DND-41 (cell line): Measurements from ENCODE around the gene COPZ1.

Source experiments
- ATAC-seq: fragments of 200-7000 bp; cut with Tn5 transposase; 3 replicates; pipeline ENCODE4 v1.9.1; 2021; ENCODE audit warnings: low read depth; ENCODE audit not compliant: insufficient read depth
- DNase-seq: peaks from one replicate; pipeline ENCODE4 v3.0.0-alpha.2; 2020
- H2AFZ ChIP-seq: 2 replicates; pipeline ENCODE4 v1.6.0; 2012; ENCODE audit warnings: low read depth, low read length
- H3K27ac ChIP-seq: 2 replicates; pipeline ENCODE4 v1.5.1; 2012; ENCODE audit warnings: low read length, inconsistent platforms
- H3K27me3 ChIP-seq: fragments of 200-600 bp; sonication (generic); 2 replicates; pipeline ENCODE4 v1.6.0; 2012; ENCODE audit warnings: low read length, mild to moderate bottlenecking, inconsistent platforms; ENCODE audit not compliant: insufficient read depth, poor library complexity
- H3K36me3 ChIP-seq: 2 replicates; pipeline ENCODE4 v1.5.1; 2012; ENCODE audit warnings: low read length, inconsistent platforms; ENCODE audit not compliant: insufficient read depth
- H3K4me1 ChIP-seq: 2 replicates; pipeline ENCODE4 v1.5.1; 2012; ENCODE audit warnings: mild to moderate bottlenecking, low read length; ENCODE audit not compliant: insufficient read depth
- H3K4me2 ChIP-seq: 2 replicates; pipeline ENCODE4 v1.6.0; 2012; ENCODE audit warnings: mild to moderate bottlenecking, moderate library complexity, low read length, inconsistent platforms; ENCODE audit not compliant: insufficient read depth
- H3K4me3 ChIP-seq, 2 experiments: fragments of 200-600 bp in 1 of 2; shearing (Covaris generic) in 1 of 2; 2 replicates each; pipeline ENCODE4 v1.5.1; 2012 to 2016; ENCODE audit warnings: inconsistent platforms in 2 of 2, low read length in 2 of 2, mild to moderate bottlenecking in 2 of 2, low read depth in 1 of 2, moderate library complexity in 1 of 2
- H3K79me2 ChIP-seq: 2 replicates; pipeline ENCODE4 v1.6.0; 2012; ENCODE audit warnings: low read length, inconsistent platforms; ENCODE audit not compliant: insufficient read depth
- H3K9ac ChIP-seq: 2 replicates; pipeline ENCODE4 v1.6.0; 2012; ENCODE audit warnings: low read depth, mild to moderate bottlenecking, inconsistent platforms, low read length, moderate library complexity
- H3K9me3 ChIP-seq: 2 replicates; pipeline ENCODE4 v1.5.1; 2012; ENCODE audit warnings: low read length, moderate library complexity, mild to moderate bottlenecking, inconsistent platforms; ENCODE audit not compliant: insufficient read depth, severe bottlenecking
- H4K20me1 ChIP-seq: 2 replicates; pipeline ENCODE4 v1.6.0; 2012; ENCODE audit warnings: low read length; ENCODE audit not compliant: insufficient read depth
- CTCF ChIP-seq: IDR thresholded peaks from 2 replicates; pipeline ENCODE4 v1.5.1; 2012; ENCODE audit warnings: borderline replicate concordance, low read length, moderate library complexity, mild to moderate bottlenecking; ENCODE audit not compliant: poor library complexity, severe bottlenecking; ENCODE audit errors: extremely low read depth
- EZH2 ChIP-seq: IDR thresholded peaks from 3 replicates; pipeline ENCODE4 v1.6.1; 2012; ENCODE audit warnings: borderline replicate concordance, low read depth, mild to moderate bottlenecking, moderate library complexity, low read length, inconsistent platforms; ENCODE audit not compliant: severe bottlenecking

COPZ1 gene

GRCh38 chr12:54368025-54368708 lies 43.2 kb downstream of the COPZ1 start:
- no peaks in the 10 kb centered on the region for H3K79me2 ChIP-seq
- H4K20me1 ChIP-seq: no peaks in the 10 kb centered on the region
- H3K4me2 ChIP-seq: peak overlapping the region; percentile 61
- H3K27me3 ChIP-seq: no peaks in the 10 kb centered on the region
- no peak for TF ChIP-seq EZH2
- no peak for TF ChIP-seq CTCF
- ATAC-seq: peak; percentile 39; the same call in 2 of the 3 replicates
- H3K4me1 ChIP-seq: peaks cover 19% of the 10 kb centered on the region
- H3K27ac ChIP-seq: peak overlapping the region; percentile 33; the same call in 1 of the 2 replicates
- no peaks in the 10 kb centered on the region for H3K36me3 ChIP-seq
- H2AFZ ChIP-seq: peak overlapping the region; percentile 76
- H3K9ac ChIP-seq: peak overlapping the region; percentile 45
- H3K4me3 ChIP-seq: peak overlapping the region in 1 of 2 experiments; percentile 42; a peak in 2 of 4 replicates
- no peak for DNase-seq
- H3K9me3 ChIP-seq: no peaks in the 10 kb centered on the region

- H3K9me3 ChIP-seq: no peaks in the 10 kb centered on the region
- peak; percentile 99 for ATAC-seq
- H4K20me1 ChIP-seq: no peaks in the 10 kb centered on the region
- peak overlapping the region in 1 of 2 experiments; percentile 42; a peak in 2 of 4 replicates for H3K4me3 ChIP-seq
- peaks cover 19% of the 10 kb centered on the region for H3K4me1 ChIP-seq
- H3K9ac ChIP-seq: peak overlapping the region; percentile 45
- H3K27me3 ChIP-seq: no peaks in the 10 kb centered on the region
- H3K36me3 ChIP-seq: no peaks in the 10 kb centered on the region
- peak overlapping the region; percentile 61 for H3K4me2 ChIP-seq
- peak overlapping the region; percentile 33; the same call in 1 of the 2 replicates for H3K27ac ChIP-seq
- no peaks in the 10 kb centered on the region for H3K79me2 ChIP-seq
- H2AFZ ChIP-seq: peak overlapping the region; percentile 76
- DNase-seq: peak; percentile 91
- TF ChIP-seq CTCF (peak; percentile 96), EZH2 (no peak)
Measured at GRCh38 chr12:54368709-54369596, 44.0 kb downstream of the COPZ1 start.

GRCh38 chr12:54369597-54370131 lies 44.7 kb downstream of the COPZ1 start:
- no peak overlapping the region for H3K27ac ChIP-seq
- no peaks in the 10 kb centered on the region for H4K20me1 ChIP-seq
- H3K4me2 ChIP-seq: no peak overlapping the region
- no peak for TF ChIP-seq CTCF
- TF ChIP-seq EZH2: no peak
- no peak for DNase-seq
- H3K4me3 ChIP-seq: no peak overlapping the region
- no peaks in the 10 kb centered on the region for H3K9me3 ChIP-seq
- no peaks in the 10 kb centered on the region for H3K79me2 ChIP-seq
- no peaks in the 10 kb centered on the region for H3K27me3 ChIP-seq
- H3K36me3 ChIP-seq: no peaks in the 10 kb centered on the region
- H3K4me1 ChIP-seq: peaks cover 19% of the 10 kb centered on the region
- ATAC-seq: no peak
- no peak overlapping the region for H3K9ac ChIP-seq
- no peak overlapping the region for H2AFZ ChIP-seq
